Right ventricle myocardium inferior (tissue), 1 donor: Measurements from ENCODE around the gene EDN3. TPM values are rescaled to one million over a fixed set of nuclear protein-coding genes. Genes with fewer than 3 reads are reported as not detected.

Experiments
- ATAC-seq: fragments of 200-7000 bp; cut with Tn5 transposase; one replicate; pipeline ENCODE4 v1.9.1; 2020; ENCODE audit warnings: mild to moderate bottlenecking, moderate library complexity
- DNase-seq: peaks from one replicate; pipeline ENCODE4 v3.0.0; 2021; ENCODE audit errors: missing footprints
- intact Hi-C: fragments of 100-400 bp; cut with DNase I; formaldehyde crosslinking; loops from one replicate; pipeline ENCODE4 v1.11.0; 2022
- long read RNA-seq: library from polyadenylated mRNA; unstranded; transcript quantifications from one replicate; pipeline ENCODE4 v2.0.0, GENCODE V29; 2021
- total RNA-seq: library from RNA; stranded (reverse); fragmentation: NEBNext Ultra II Directional; extraction: Animal tissue kit (Norgen Biotek cat#: 25700); gene quantifications from one replicate; pipeline ENCODE4 v1.2.1, GENCODE V29; 2021
- donor health status: DM: no; HTN: yes; CAD: no; lungs with severe emphysema.

EDN3 gene
- not detected for total RNA-seq
- long read RNA-seq = 0 reads

- intact Hi-C loops = no loop called here
- no peak for DNase-seq
- ATAC-seq = no peak
Measured at GRCh38 chr20:59300333-59301081, at the start of gene EDN3. EDN3 (plus strand) TSS chr20:59300611; CDS start chr20:59300813, 202 bp downstream.

- no peak for ATAC-seq
- intact Hi-C loops = no loop called here
- no peak for DNase-seq
Measured at GRCh38 chr20:59253325-59253724, 47.1 kb upstream of the EDN3 start.

GRCh38 chr20:59253779-59254319 is 46.6 kb upstream of the EDN3 start:
- intact Hi-C loops = no loop called here
- DNase-seq = no peak
- no peak for ATAC-seq

GRCh38 chr20:59255256-59255655 is 45.2 kb upstream of the EDN3 start:
- DNase-seq = no peak
- ATAC-seq = no peak
- intact Hi-C loops = no loop called here

GRCh38 chr20:59258221-59258621 is 42.2 kb upstream of the EDN3 start:
- ATAC-seq (no peak), DNase-seq (no peak)
- intact Hi-C loops = no loop called here

- no peak for ATAC-seq
- intact Hi-C loops = no loop called here
- no peak for DNase-seq
Measured at GRCh38 chr20:59259946-59260345, 40.5 kb upstream of the EDN3 start.

- intact Hi-C loops = no loop called here
- DNase-seq = no peak
- no peak for ATAC-seq
Measured at GRCh38 chr20:59265298-59265697, 35.1 kb upstream of the EDN3 start.

- no peak for DNase-seq
- ATAC-seq = no peak
- intact Hi-C loops = no loop called here
Measured at GRCh38 chr20:59268870-59269269, 31.5 kb upstream of the EDN3 start.

- intact Hi-C loops = no loop called here
- DNase-seq = no peak
- ATAC-seq = no peak
Measured at GRCh38 chr20:59269411-59270025, 30.9 kb upstream of the EDN3 start.

GRCh38 chr20:59270380-59270779 is 30.0 kb upstream of the EDN3 start:
- DNase-seq (no peak), ATAC-seq (no peak)
- intact Hi-C loops = no loop called here

GRCh38 chr20:59273739-59274357 is 26.6 kb upstream of the EDN3 start:
- ATAC-seq = no peak
- intact Hi-C loops = no loop called here

GRCh38 chr20:59276938-59277337 is 23.5 kb upstream of the EDN3 start:
- ATAC-seq (no peak), DNase-seq (no peak)
- intact Hi-C loops = no loop called here

More at GRCh38 chr20:59273739-59274357, 26.6 kb upstream of the EDN3 start:
- no peak for DNase-seq

GRCh38 chr20:59284470-59284869 is 15.9 kb upstream of the EDN3 start:
- intact Hi-C loops = no loop called here
- no peak for ATAC-seq

GRCh38 chr20:59289994-59290393 is 10.4 kb upstream of the EDN3 start:
- intact Hi-C loops = no loop called here
- DNase-seq (no peak), ATAC-seq (no peak)

More at GRCh38 chr20:59284470-59284869, 15.9 kb upstream of the EDN3 start:
- DNase-seq = no peak

GRCh38 chr20:59291740-59292383 is 8.5 kb upstream of the EDN3 start:
- ATAC-seq = no peak
- intact Hi-C loops = no loop called here
- DNase-seq = no peak

- ATAC-seq (no peak), DNase-seq (no peak)
- intact Hi-C loops = no loop called here
Measured at GRCh38 chr20:59295531-59295930, 4.9 kb upstream of the EDN3 start.

GRCh38 chr20:59297686-59298085 is 2.7 kb upstream of the EDN3 start:
- DNase-seq (no peak), ATAC-seq (no peak)
- intact Hi-C loops = no loop called here

- ATAC-seq (no peak), DNase-seq (no peak)
- intact Hi-C loops = no loop called here
Measured at GRCh38 chr20:59299945-59300332, 472 bp upstream of the EDN3 start.

- ATAC-seq (no peak), DNase-seq (no peak)
- intact Hi-C loops = no loop called here
Measured at GRCh38 chr20:59301343-59302007, 1.1 kb downstream of the EDN3 start.
